ENCODE data around the gene PCDHA3. TPM values are rescaled to one million over a fixed set of nuclear protein-coding genes. Genes with fewer than 3 reads are reported as not detected.

Gene PCDHA3
- polyA plus RNA-seq, 1 donor from 2014 or later = 0.61 TPM

Other genes starting within 250 kb of the PCDHA3 start
- gene SRA1, start 243.6 kb upstream of the PCDHA3 start, polyA plus RNA-seq (ENCODE audit: insufficient read depth, low read depth, low replicate concordance) = 23.4 TPM
- gene APBB3, start 236.5 kb upstream of the PCDHA3 start, polyA plus RNA-seq (ENCODE audit: insufficient read depth, low read depth, low replicate concordance) = 19.4 TPM
- gene SLC35A4, start 236.2 kb upstream of the PCDHA3 start, polyA plus RNA-seq (ENCODE audit: insufficient read depth, low read depth, low replicate concordance) = 67.1 TPM
- gene CD14, start 167.9 kb upstream of the PCDHA3 start, polyA plus RNA-seq (ENCODE audit: insufficient read depth, low read depth, low replicate concordance) = 22.3 TPM
- 7.6 TPM for gene TMCO6, start 161.6 kb upstream of the PCDHA3 start, polyA plus RNA-seq (ENCODE audit: insufficient read depth, low read depth, low replicate concordance)
- 133 TPM for gene NDUFA2, start 153.4 kb upstream of the PCDHA3 start, polyA plus RNA-seq (ENCODE audit: insufficient read depth, low read depth, low replicate concordance)
- gene IK, start 153.2 kb upstream of the PCDHA3 start, polyA plus RNA-seq (ENCODE audit: insufficient read depth, low read depth, low replicate concordance) = 145 TPM
- 13.1 TPM for gene WDR55, start 136.2 kb upstream of the PCDHA3 start, polyA plus RNA-seq (ENCODE audit: insufficient read depth, low read depth, low replicate concordance)
- gene DND1, start 127.5 kb upstream of the PCDHA3 start, polyA plus RNA-seq (ENCODE audit: insufficient read depth, low read depth, low replicate concordance) = 0.48 TPM
- 83.1 TPM for gene HARS1, start 109.7 kb upstream of the PCDHA3 start, polyA plus RNA-seq (ENCODE audit: insufficient read depth, low read depth, low replicate concordance)
- 15.0 TPM for gene HARS2, start 109.6 kb upstream of the PCDHA3 start, polyA plus RNA-seq (ENCODE audit: insufficient read depth, low read depth, low replicate concordance)
- 125 TPM for gene ZMAT2, start 100.6 kb upstream of the PCDHA3 start, polyA plus RNA-seq (ENCODE audit: insufficient read depth, low read depth, low replicate concordance)
- gene PCDHA1, start 14.9 kb upstream of the PCDHA3 start, polyA plus RNA-seq (ENCODE audit: insufficient read depth, low read depth, low replicate concordance) = 0.61 TPM
- gene PCDHA2, start 6.2 kb upstream of the PCDHA3 start, polyA plus RNA-seq (ENCODE audit: insufficient read depth, low read depth, low replicate concordance) = 0.15 TPM
- gene PCDHA4, start 6.0 kb downstream of the PCDHA3 start, polyA plus RNA-seq (ENCODE audit: insufficient read depth, low read depth, low replicate concordance) = 25.6 TPM
- gene PCDHA5, start 20.6 kb downstream of the PCDHA3 start, polyA plus RNA-seq (ENCODE audit: insufficient read depth, low read depth, low replicate concordance) = 0.32 TPM
- gene PCDHA6, start 26.9 kb downstream of the PCDHA3 start, polyA plus RNA-seq (ENCODE audit: insufficient read depth, low read depth, low replicate concordance) = 0.48 TPM
- 0.25 TPM for gene PCDHA7, start 33.2 kb downstream of the PCDHA3 start, polyA plus RNA-seq (ENCODE audit: insufficient read depth, low read depth, low replicate concordance)
- gene PCDHA8, start 40.1 kb downstream of the PCDHA3 start, polyA plus RNA-seq (ENCODE audit: insufficient read depth, low read depth, low replicate concordance) = 0.22 TPM
- gene PCDHA9, start 47.3 kb downstream of the PCDHA3 start, polyA plus RNA-seq (ENCODE audit: insufficient read depth, low read depth, low replicate concordance) = not detected
- 2.1 TPM for gene PCDHA10, start 54.8 kb downstream of the PCDHA3 start, polyA plus RNA-seq (ENCODE audit: insufficient read depth, low read depth, low replicate concordance)
- gene PCDHA11, start 67.9 kb downstream of the PCDHA3 start, polyA plus RNA-seq (ENCODE audit: insufficient read depth, low read depth, low replicate concordance) = 17.7 TPM
- gene PCDHA12, start 74.3 kb downstream of the PCDHA3 start, polyA plus RNA-seq (ENCODE audit: insufficient read depth, low read depth, low replicate concordance) = 0.66 TPM
- gene PCDHA13, start 81.1 kb downstream of the PCDHA3 start, polyA plus RNA-seq (ENCODE audit: insufficient read depth, low read depth, low replicate concordance) = 0.36 TPM
- 0.81 TPM for gene PCDHAC1, start 125.2 kb downstream of the PCDHA3 start, polyA plus RNA-seq (ENCODE audit: insufficient read depth, low read depth, low replicate concordance)
- 1.8 TPM for gene PCDHAC2, start 165.4 kb downstream of the PCDHA3 start, polyA plus RNA-seq (ENCODE audit: insufficient read depth, low read depth, low replicate concordance)